ENCODE data around the gene BCORL1.

Gene BCORL1

GRCh38 chrX:130014770-130015169 is 32.3 kb downstream of the BCORL1 start:
- no peak overlapping the region for H3K27ac ChIP-seq
- no peak for TF ChIP-seq CTCF (conservative IDR thresholded peaks at IDR 0.05)

GRCh38 chrX:130015181-130015580 is 32.7 kb downstream of the BCORL1 start:
- no peak overlapping the region for H3K27ac ChIP-seq
- TF ChIP-seq CTCF (conservative IDR thresholded peaks at IDR 0.05) = no peak

- TF ChIP-seq CTCF (conservative IDR thresholded peaks at IDR 0.05) = no peak
These were observed 35.7 kb downstream of the BCORL1 start for GRCh38 chrX:130018143-130018542.

GRCh38 chrX:130020661-130021324 is 38.4 kb downstream of the BCORL1 start:
- no peak for TF ChIP-seq CTCF (conservative IDR thresholded peaks at IDR 0.05)
- no peak overlapping the region for H3K27ac ChIP-seq

More at GRCh38 chrX:130018143-130018542, 35.7 kb downstream of the BCORL1 start:
- H3K27ac ChIP-seq = no peak overlapping the region

- H3K27ac ChIP-seq = no peak overlapping the region
- no peak for TF ChIP-seq CTCF (conservative IDR thresholded peaks at IDR 0.05)
These were observed 41.7 kb downstream of the BCORL1 start for GRCh38 chrX:130024127-130024526.

- H3K27ac ChIP-seq = no peak overlapping the region
- no peak for TF ChIP-seq CTCF (conservative IDR thresholded peaks at IDR 0.05)
These were observed 42.8 kb downstream of the BCORL1 start for GRCh38 chrX:130025256-130025655.

GRCh38 chrX:130027569-130027968 is 45.1 kb downstream of the BCORL1 start:
- TF ChIP-seq CTCF (conservative IDR thresholded peaks at IDR 0.05) = no peak
- no peak overlapping the region for H3K27ac ChIP-seq
